Keratinocyte (primary cell): ENCODE measurements around the gene AMDHD2. TPM values are rescaled to one million over a fixed set of nuclear protein-coding genes. Genes with fewer than 3 reads are reported as not detected.

Source experiments
- DNase-seq: peaks from one replicate; pipeline ENCODE4 v3.0.0-alpha.2; 2011; ENCODE audit warnings: low read depth, missing footprints, low spot score
- FAIRE-seq: peaks from 2 replicates; lab custom pipeline; 2011; peaks lifted over from hg19 to GRCh38; lab: Jason Lieb, UNC
- H2AFZ ChIP-seq: 2 replicates; pipeline ENCODE4 v1.6.0; 2012; ENCODE audit warnings: low read length, control low read depth, inconsistent platforms; ENCODE audit not compliant: control insufficient read depth
- H3K27ac ChIP-seq: 2 replicates; pipeline ENCODE4 v1.5.1; 2011; ENCODE audit warnings: low read length; ENCODE audit not compliant: control insufficient read depth, insufficient read depth
- H3K27me3 ChIP-seq: 3 replicates; pipeline ENCODE4 v1.6.0; 2011; ENCODE audit warnings: low read length; ENCODE audit not compliant: control insufficient read depth, insufficient read depth; ENCODE audit errors: extremely low read depth
- H3K36me3 ChIP-seq, 2 experiments: 2 replicates in 1 of 2; 3 replicates in 1 of 2; pipeline ENCODE4 v1.5.1; 2011; ENCODE audit warnings: low read length in 2 of 2, mild to moderate bottlenecking in 1 of 2; ENCODE audit not compliant: control insufficient read depth in 2 of 2, insufficient read depth in 2 of 2; ENCODE audit errors: extremely low read depth in 1 of 2
- H3K4me1 ChIP-seq: 3 replicates; pipeline ENCODE4 v1.5.1; 2011; ENCODE audit warnings: low read length; ENCODE audit not compliant: control insufficient read depth, insufficient read depth; ENCODE audit errors: extremely low read depth
- H3K4me2 ChIP-seq: 3 replicates; pipeline ENCODE4 v1.6.0; 2011; ENCODE audit warnings: low read depth, low read length; ENCODE audit not compliant: control insufficient read depth, insufficient read depth; ENCODE audit errors: extremely low read depth
- H3K4me3 ChIP-seq, 3 experiments: fragments of 200-600 bp in 1 of 3; sonication (generic) in 1 of 3; 2 replicates in 2 of 3; 3 replicates in 1 of 3; pipeline ENCODE4 v1.5.1; 2011 to 2016; ENCODE audit warnings: low read length in 3 of 3, mild to moderate bottlenecking in 3 of 3, control low read depth in 2 of 3, inconsistent platforms in 1 of 3, low read depth in 1 of 3, mixed read lengths in 1 of 3, mixed run types in 1 of 3, moderate library complexity in 1 of 3; ENCODE audit not compliant: control insufficient read depth in 2 of 3, insufficient read depth in 2 of 3; ENCODE audit errors: extremely low read depth in 1 of 3
- H3K79me2 ChIP-seq: 2 replicates; pipeline ENCODE4 v1.6.0; 2012; ENCODE audit warnings: low read length; ENCODE audit not compliant: control insufficient read depth, insufficient read depth
- H3K9ac ChIP-seq: 3 replicates; pipeline ENCODE4 v1.6.0; 2011; ENCODE audit warnings: low read length; ENCODE audit not compliant: control insufficient read depth, insufficient read depth; ENCODE audit errors: extremely low read depth
- H3K9me1 ChIP-seq: 3 replicates; pipeline ENCODE4 v1.6.0; 2011; ENCODE audit warnings: low read length; ENCODE audit not compliant: control insufficient read depth, insufficient read depth; ENCODE audit errors: extremely low read depth
- H3K9me3 ChIP-seq: 2 replicates; pipeline ENCODE4 v1.5.1; 2012; ENCODE audit warnings: low read depth, low read length; ENCODE audit not compliant: control insufficient read depth
- H4K20me1 ChIP-seq: 3 replicates; pipeline ENCODE4 v1.6.0; 2011; ENCODE audit warnings: low read length; ENCODE audit not compliant: control insufficient read depth, insufficient read depth; ENCODE audit errors: extremely low read depth
- CTCF ChIP-seq, 3 experiments: IDR thresholded peaks in 1 of 3; conservative IDR thresholded peaks in 1 of 3; optimal IDR thresholded peaks in 1 of 3; 2 replicates in 2 of 3; 3 replicates in 1 of 3; pipeline versions ENCODE3 to v1.5.1; 2011; ENCODE audit warnings: low read length in 3 of 3, mild to moderate bottlenecking in 3 of 3, moderate library complexity in 2 of 3, control low read depth in 1 of 3, inconsistent platforms in 1 of 3; ENCODE audit not compliant: insufficient read depth in 2 of 3; ENCODE audit errors: extremely low read depth in 1 of 3
- EZH2 ChIP-seq: IDR thresholded peaks from one replicate; pipeline ENCODE4 v1.6.1; 2012; ENCODE audit warnings: inconsistent platforms, mild to moderate bottlenecking, low read length, moderate library complexity
- dilution Hi-C: fragments of 300-500 bp; cut with MboI; formaldehyde crosslinking; loops from one replicate; pipeline ENCODE4 v1.7.0; 2020; ENCODE audit warnings: low sequenced_read_pairs; ENCODE audit not compliant: extremely low pct_ligation_motif_present
- polyA plus RNA-seq, 5 experiments: library from polyadenylated mRNA; depleted of rRNA in 3 of 5; stranded (reverse) in 3 of 5; stranded (forward) in 1 of 5; unstranded in 1 of 5; fragments of >200 nt; gene quantifications; 1 replicate in 1 of 5; 2 replicates in 3 of 5; 3 replicates in 1 of 5; pipeline versions ENCODE4 v1.2.1 to v1.2.3, GENCODE V29; 2011 to 2012; ENCODE audit warnings: missing spikeins in 2 of 5, low read depth in 1 of 5, low replicate concordance in 1 of 5

Gene AMDHD2
- polyA plus RNA-seq, 1 donor (not counting 4 experiments of a cell fraction or from before 2014, with no cell fraction given) = 8.9 TPM

GRCh38 chr16:2520784-2521531 lies 787 bp downstream of the AMDHD2 start:
- H3K27ac ChIP-seq = peak overlapping the region; percentile 66
- peak overlapping the region; percentile 83 for H3K9ac ChIP-seq
- no peak for TF ChIP-seq EZH2
- TF ChIP-seq CTCF (optimal IDR thresholded peaks at IDR 0.05 in 1 of 3, IDR thresholded peaks at IDR 0.05 in 1 of 3, conservative IDR thresholded peaks at IDR 0.05 in 1 of 3; ENCODE audit: extremely low read depth in 1 of 3, insufficient read depth in 2 of 3, low read length in 3 of 3) = no peak
- dilution Hi-C loops = no loop called here
- peaks cover 49% of the 10 kb centered on the region for H3K79me2 ChIP-seq
- peaks cover 12% of the 10 kb centered on the region for H3K9me1 ChIP-seq
- H3K9me3 ChIP-seq = no peaks in the 10 kb centered on the region
- peaks cover 28% of the 10 kb centered on the region for H3K4me1 ChIP-seq
- peaks cover 16 to 32% of the 10 kb centered on the region in 2 experiments for H3K36me3 ChIP-seq
- H3K4me2 ChIP-seq = peak overlapping the region; percentile 94
- DNase-seq (no peak), FAIRE-seq (no peak)
- H2AFZ ChIP-seq = no peak overlapping the region
- peaks cover 35% of the 10 kb centered on the region for H4K20me1 ChIP-seq
- peak overlapping the region; percentile 52 to 77 (median 74) for H3K4me3 ChIP-seq
- no peaks in the 10 kb centered on the region for H3K27me3 ChIP-seq

- H3K79me2 ChIP-seq = peaks cover 21% of the 10 kb centered on the region
- H4K20me1 ChIP-seq = peaks cover 10% of the 10 kb centered on the region
- no peak for TF ChIP-seq CTCF (optimal IDR thresholded peaks at IDR 0.05 in 1 of 3, IDR thresholded peaks at IDR 0.05 in 1 of 3, conservative IDR thresholded peaks at IDR 0.05 in 1 of 3; ENCODE audit: extremely low read depth in 1 of 3, insufficient read depth in 2 of 3, low read length in 3 of 3)
- TF ChIP-seq EZH2 = no peak
- H3K27ac ChIP-seq = no peak overlapping the region
- peaks cover 16 to 45% of the 10 kb centered on the region in 2 experiments for H3K36me3 ChIP-seq
- H3K9me1 ChIP-seq = no peaks in the 10 kb centered on the region
- no peaks in the 10 kb centered on the region for H3K9me3 ChIP-seq
- no peak overlapping the region for H3K9ac ChIP-seq
- H3K27me3 ChIP-seq = no peaks in the 10 kb centered on the region
- dilution Hi-C loops = no loop called here
- H2AFZ ChIP-seq = no peak overlapping the region
- no peak overlapping the region for H3K4me3 ChIP-seq
- H3K4me2 ChIP-seq = no peak overlapping the region
- no peak for DNase-seq
- FAIRE-seq = no peak
- H3K4me1 ChIP-seq = peaks cover 9% of the 10 kb centered on the region
Measured at GRCh38 chr16:2523801-2524231, 3.6 kb downstream of the AMDHD2 start.
